ENCODE data around the gene GAPVD1.
"Not testable (repeated sequence)": the region's sequence is repeated elsewhere in the genome, so short reads cannot be mapped to it uniquely, and the experiment has no call there.

The GAPVD1 gene, protein sequence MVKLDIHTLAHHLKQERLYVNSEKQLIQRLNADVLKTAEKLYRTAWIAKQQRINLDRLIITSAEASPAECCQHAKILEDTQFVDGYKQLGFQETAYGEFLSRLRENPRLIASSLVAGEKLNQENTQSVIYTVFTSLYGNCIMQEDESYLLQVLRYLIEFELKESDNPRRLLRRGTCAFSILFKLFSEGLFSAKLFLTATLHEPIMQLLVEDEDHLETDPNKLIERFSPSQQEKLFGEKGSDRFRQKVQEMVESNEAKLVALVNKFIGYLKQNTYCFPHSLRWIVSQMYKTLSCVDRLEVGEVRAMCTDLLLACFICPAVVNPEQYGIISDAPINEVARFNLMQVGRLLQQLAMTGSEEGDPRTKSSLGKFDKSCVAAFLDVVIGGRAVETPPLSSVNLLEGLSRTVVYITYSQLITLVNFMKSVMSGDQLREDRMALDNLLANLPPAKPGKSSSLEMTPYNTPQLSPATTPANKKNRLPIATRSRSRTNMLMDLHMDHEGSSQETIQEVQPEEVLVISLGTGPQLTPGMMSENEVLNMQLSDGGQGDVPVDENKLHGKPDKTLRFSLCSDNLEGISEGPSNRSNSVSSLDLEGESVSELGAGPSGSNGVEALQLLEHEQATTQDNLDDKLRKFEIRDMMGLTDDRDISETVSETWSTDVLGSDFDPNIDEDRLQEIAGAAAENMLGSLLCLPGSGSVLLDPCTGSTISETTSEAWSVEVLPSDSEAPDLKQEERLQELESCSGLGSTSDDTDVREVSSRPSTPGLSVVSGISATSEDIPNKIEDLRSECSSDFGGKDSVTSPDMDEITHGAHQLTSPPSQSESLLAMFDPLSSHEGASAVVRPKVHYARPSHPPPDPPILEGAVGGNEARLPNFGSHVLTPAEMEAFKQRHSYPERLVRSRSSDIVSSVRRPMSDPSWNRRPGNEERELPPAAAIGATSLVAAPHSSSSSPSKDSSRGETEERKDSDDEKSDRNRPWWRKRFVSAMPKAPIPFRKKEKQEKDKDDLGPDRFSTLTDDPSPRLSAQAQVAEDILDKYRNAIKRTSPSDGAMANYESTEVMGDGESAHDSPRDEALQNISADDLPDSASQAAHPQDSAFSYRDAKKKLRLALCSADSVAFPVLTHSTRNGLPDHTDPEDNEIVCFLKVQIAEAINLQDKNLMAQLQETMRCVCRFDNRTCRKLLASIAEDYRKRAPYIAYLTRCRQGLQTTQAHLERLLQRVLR (N-terminal part only)

DNA sequence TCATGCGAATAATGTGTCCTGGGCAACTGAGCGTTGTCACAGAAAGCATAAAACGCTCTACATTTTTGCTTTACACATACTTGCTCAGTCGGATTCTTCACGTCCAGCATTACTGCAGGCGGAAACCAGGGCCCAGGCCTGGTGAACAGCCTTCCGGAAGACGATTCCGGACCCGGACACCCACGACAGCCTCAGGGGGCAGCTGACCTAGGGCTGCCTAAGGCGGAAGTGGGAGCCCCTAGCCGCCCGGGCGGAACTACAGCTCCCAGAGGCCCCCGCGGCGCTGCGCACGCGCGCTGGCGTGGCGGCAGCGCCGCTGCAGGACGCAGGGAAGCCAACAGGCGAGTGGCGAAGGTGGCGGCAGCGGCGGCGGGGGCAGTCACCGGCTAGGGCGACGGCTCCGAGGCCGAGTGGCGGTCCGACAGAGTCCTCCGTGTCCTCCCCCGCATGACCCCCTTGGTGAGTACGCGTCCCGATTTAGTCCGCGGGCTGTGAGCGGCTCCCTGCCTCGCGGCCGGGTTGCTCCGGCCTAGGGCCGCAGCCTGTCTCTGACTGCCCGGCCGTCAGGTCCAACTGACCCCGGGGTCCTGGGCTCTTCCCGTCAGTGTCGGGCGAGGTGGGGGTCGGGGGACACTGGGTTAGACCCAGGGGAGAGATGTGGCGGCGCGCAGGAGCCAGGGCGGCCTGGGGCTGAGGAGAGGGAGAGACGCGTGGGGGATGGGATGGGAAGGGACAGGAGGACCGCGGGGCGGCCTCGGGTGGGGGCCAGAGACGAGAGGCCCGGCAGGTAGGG lies at the start of gene GAPVD1:
Gene GAPVD1 (plus strand): TSS at position 326 of the 793 bp plus-strand sequence. CDS start 37,096 bp downstream, outside the sequence.
- Histone ChIP-seq H3K4me3 (peak within 1 kb of the TSS; percentile 85 to 100 (median 96)), H3K27me3 (no peaks in the 10 kb centered on the region), H3K27ac (peak within 1 kb of the TSS; percentile 82 to 94 (median 91)), H3K4me1 (peaks cover 39 to 69% (median 54%) of the 10 kb centered on the region in 10 experiments), H3K9me3 (replicated peaks in 1 of 11) (0 out of 22 replicates have a peak, but pooled peaks cover 0 to 6% (median 0%) of the 10 kb centered on the region in 11 experiments), H3K36me3 (peaks cover 9 to 30% (median 20%) of the 10 kb centered on the region in 11 experiments; a peak in 21 of 22 replicates), H3K9ac (peak within 1 kb of the TSS; percentile 88 to 98 (median 94)), H4K20me1 (peaks cover 6 to 44% (median 29%) of the 10 kb centered on the region in 11 experiments; a peak in 14 of 22 replicates), H3K4me2 (peak within 1 kb of the TSS; percentile 78 to 96 (median 88))
- no peak for TF ChIP-seq Cebpa-rat (IDR thresholded peaks at IDR 0.05)

DNA sequence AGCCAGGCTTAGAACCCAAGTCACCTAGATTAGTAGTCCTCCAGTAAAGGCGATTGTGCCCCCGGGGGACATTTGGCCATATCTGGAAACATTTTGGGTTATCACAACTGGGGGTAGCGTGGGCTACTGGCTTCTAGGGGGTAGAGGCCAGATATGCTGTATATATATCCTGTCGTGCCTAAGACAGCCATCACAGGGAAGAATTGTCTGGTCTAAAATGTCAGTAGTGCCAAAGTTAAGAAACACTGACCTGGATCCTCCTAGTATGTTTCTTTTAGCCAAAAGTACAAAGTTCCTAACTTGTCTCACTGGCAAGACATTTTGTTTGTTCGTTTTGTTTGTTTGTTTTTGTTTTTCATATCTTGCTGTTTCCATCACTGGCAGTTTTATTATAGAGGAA lies 47.4 kb upstream of the GAPVD1 start:
- H3K36me3 ChIP-seq, result peaks cover 62 to 100% (median 92%) of the 10 kb centered on the region in 11 experiments
- H3K27me3 ChIP-seq, result no peaks in the 10 kb centered on the region
- no peak overlapping the region for H3K9ac ChIP-seq
- no peak overlapping the region for H3K4me3 ChIP-seq
- no peak overlapping the region for H3K27ac ChIP-seq
- H3K4me2 ChIP-seq, result no peak overlapping the region
- no peaks in the 10 kb centered on the region for H3K9me3 ChIP-seq (replicated peaks in 1 of 11)
- peaks cover 0 to 14% (median 0%) of the 10 kb centered on the region in 11 experiments; a peak in 6 of 22 replicates for H4K20me1 ChIP-seq
- no peaks in the 10 kb centered on the region for H3K4me1 ChIP-seq
- TF ChIP-seq Cebpa-rat (IDR thresholded peaks at IDR 0.05), result no peak

DNA sequence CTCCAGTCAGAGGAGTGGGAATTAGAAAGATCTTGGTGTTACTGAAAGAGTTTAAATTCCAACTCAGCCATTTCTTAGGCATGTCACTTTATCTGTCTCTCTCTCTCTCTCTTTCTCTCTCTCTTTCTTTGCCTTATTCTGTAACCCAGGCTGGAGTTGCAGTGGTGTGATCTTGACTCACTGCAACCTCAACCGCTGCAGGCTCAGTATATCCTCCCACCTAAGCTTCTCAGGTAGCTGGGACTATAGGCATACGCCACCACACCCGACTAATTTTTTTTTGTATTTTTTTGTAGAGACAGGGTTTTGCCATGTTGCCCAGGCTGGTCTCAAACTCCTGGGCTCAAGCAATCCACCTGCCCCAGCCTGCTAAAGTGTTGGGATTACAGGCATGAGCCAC lies 43.0 kb upstream of the GAPVD1 start:
- H3K27me3 ChIP-seq, result no peaks in the 10 kb centered on the region
- H3K27ac ChIP-seq, result no peak overlapping the region
- H3K4me2 ChIP-seq, result no peak overlapping the region
- H3K36me3 ChIP-seq, result peaks cover 51 to 100% (median 96%) of the 10 kb centered on the region in 11 experiments
- TF ChIP-seq Cebpa-rat (IDR thresholded peaks at IDR 0.05), result no peak
- no peaks in the 10 kb centered on the region for H3K4me1 ChIP-seq
- H4K20me1 ChIP-seq, result peaks cover 0 to 14% (median 0%) of the 10 kb centered on the region in 11 experiments; a peak in 6 of 22 replicates
- H3K9me3 ChIP-seq (replicated peaks in 1 of 11), result no peaks in the 10 kb centered on the region
- H3K4me3 ChIP-seq, result no peak overlapping the region
- no peak overlapping the region for H3K9ac ChIP-seq

DNA sequence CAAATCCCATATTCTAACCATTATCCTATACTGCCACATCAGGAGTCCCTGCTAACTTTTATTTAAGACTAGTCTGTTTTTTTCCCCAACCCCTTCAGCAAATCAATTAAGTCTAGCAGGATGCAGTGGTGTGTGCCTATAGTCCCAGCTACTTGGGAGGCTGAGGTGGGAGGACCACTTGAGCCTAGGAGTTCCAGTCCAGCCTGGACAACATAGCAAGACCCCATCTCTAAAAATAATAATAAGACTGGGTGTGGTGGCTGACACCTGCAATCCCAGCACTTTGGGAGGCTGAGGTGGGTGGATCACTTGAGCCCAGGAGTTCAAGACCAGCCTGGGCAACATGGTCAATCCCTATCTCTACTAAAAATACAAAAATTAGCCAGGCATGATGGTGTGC lies 36.8 kb upstream of the GAPVD1 start:
- H3K4me3 ChIP-seq; H3K9me3 ChIP-seq (replicated peaks in 1 of 11); H3K4me2 ChIP-seq; H3K27ac ChIP-seq; H4K20me1 ChIP-seq; H3K9ac ChIP-seq; H3K4me1 ChIP-seq; H3K27me3 ChIP-seq: not testable (repeated sequence)
- H3K36me3 ChIP-seq, result peaks cover 43 to 99% (median 89%) of the 10 kb centered on the region in 11 experiments

DNA sequence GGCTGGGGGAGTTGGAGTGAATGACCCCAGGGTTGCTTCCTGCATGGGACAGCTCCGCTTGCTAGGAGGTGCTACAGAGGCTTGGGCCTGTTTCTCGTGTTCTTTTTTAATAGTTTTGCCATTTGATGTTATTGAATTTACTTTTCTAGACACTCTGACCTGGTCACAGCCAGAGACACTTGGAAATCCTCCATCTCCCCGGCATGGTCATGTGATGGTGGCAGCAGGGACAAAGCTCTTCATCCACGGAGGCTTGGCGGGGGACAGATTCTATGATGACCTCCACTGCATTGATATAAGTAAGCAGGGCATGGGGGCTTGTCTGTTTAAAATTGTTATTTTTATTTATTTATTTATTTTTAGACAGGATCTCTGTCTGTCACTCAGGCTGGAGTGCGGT lies 33.9 kb upstream of the GAPVD1 start:
- no peak for TF ChIP-seq Cebpa-rat (IDR thresholded peaks at IDR 0.05)

DNA sequence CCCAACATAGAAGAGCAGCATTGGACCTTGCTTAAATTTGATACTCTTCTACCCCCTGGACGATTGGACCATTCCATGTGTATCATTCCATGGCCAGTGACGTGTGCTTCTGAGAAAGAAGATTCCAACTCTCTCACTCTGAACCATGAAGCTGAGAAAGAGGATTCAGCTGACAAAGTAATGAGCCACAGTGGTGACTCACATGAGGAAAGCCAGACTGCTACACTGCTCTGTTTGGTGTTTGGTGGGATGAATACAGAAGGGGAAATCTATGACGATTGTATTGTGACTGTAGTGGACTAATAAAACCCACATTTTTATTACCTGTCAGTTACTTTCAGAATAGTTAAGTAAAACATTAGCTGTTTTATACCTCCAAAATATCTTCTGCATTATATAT lies 27.9 kb upstream of the GAPVD1 start:
- H3K27me3 ChIP-seq, result no peaks in the 10 kb centered on the region
- no peak overlapping the region for H3K4me3 ChIP-seq
- H4K20me1 ChIP-seq, result peaks cover 44 to 69% (median 56%) of the 10 kb centered on the region in 11 experiments
- H3K36me3 ChIP-seq, result peaks cover 55 to 100% (median 91%) of the 10 kb centered on the region in 11 experiments
- no peak overlapping the region for H3K27ac ChIP-seq
- H3K9ac ChIP-seq, result no peak overlapping the region; a peak in 1 of 22 replicates
- H3K9me3 ChIP-seq (replicated peaks in 1 of 11), result no peaks in the 10 kb centered on the region
- TF ChIP-seq Cebpa-rat (IDR thresholded peaks at IDR 0.05), result no peak
- no peak overlapping the region for H3K4me2 ChIP-seq
- peaks cover 29 to 47% (median 38%) of the 10 kb centered on the region in 10 experiments for H3K4me1 ChIP-seq

More for the DNA sequence above, 33.9 kb upstream of the GAPVD1 start:
- H3K4me2 ChIP-seq, result no peak overlapping the region
- H3K9ac ChIP-seq, result no peak overlapping the region
- peaks cover 24 to 99% (median 84%) of the 10 kb centered on the region in 11 experiments for H3K36me3 ChIP-seq
- H3K9me3 ChIP-seq (replicated peaks in 1 of 11), result no peaks in the 10 kb centered on the region
- H3K27me3 ChIP-seq, result no peaks in the 10 kb centered on the region
- no peak overlapping the region for H3K4me3 ChIP-seq
- no peak overlapping the region for H3K27ac ChIP-seq
- H3K4me1 ChIP-seq, result no peaks in the 10 kb centered on the region
- peaks cover 0 to 10% (median 5%) of the 10 kb centered on the region in 11 experiments; a peak in 6 of 22 replicates for H4K20me1 ChIP-seq

DNA sequence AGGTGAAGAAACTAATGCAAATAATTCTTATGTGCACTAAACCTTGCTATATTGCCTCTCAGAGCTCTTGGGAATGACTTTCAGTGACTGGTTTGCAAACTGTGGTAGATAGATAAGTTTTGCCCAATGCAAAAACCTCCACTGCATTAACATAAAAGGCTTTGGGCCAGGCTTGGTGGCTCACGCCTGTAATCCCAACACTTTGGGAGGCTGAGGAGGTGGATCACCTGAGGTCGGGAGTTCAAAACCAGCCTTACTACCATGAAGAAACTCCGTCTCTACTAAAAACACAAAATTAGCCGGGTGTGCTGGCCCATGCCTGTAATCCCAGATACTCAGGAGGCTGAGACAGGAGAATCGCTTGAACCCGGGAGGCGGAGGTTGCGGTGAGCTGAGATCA lies 27.5 kb upstream of the GAPVD1 start:
- not testable (repeated sequence) for H3K4me3 ChIP-seq; H3K9me3 ChIP-seq (replicated peaks in 1 of 11); H3K27ac ChIP-seq; H3K9ac ChIP-seq; H3K4me2 ChIP-seq; H3K27me3 ChIP-seq
- Histone ChIP-seq H3K36me3 (peaks cover 58 to 100% (median 92%) of the 10 kb centered on the region in 11 experiments), H4K20me1 (peaks cover 49 to 73% (median 60%) of the 10 kb centered on the region in 11 experiments), H3K4me1 (peaks cover 33 to 51% (median 42%) of the 10 kb centered on the region in 10 experiments)
